ENCODE measurements around the gene PROSER1.

DNA sequence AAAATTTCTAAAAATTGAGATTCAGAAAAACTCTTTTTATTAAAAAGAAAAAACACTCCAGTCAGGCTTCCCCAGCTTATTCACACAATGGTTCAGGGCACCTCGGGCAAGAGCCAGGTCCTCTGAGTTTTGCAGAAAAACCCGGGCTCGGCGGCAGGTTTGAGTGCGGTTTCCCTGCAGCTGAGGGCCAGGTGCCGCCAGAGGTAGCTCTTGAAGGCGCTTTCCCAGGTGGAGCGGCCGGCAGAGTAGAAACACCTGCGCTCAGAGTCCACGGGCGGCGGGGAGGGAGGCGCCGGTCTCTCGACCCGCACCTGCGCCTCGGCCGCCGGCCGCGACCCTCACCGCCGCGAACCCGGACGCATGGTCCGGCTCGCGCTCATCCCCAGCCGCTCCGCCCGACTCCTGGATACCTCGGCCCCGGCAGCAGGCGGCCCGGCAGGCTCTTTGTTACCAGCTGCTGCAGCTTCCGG is 444 bp downstream of the PROSER1 start:
- TF ChIP-seq CTCF (IDR thresholded peaks at IDR 0.05), result no peak
- no peak for TF ChIP-seq POLR2AphosphoS5 (IDR thresholded peaks at IDR 0.05)

All from sigmoid colon (tissue), 4 donors.